Mesenchymal stem cell (in vitro differentiated cells and primary cell): Measurements from ENCODE around the gene CASQ1.

Source experiments
- DNase-seq: peaks from one replicate; pipeline ENCODE4 v3.0.0-alpha.2; 2013
- H2AFZ ChIP-seq: one replicate; pipeline ENCODE4 v1.6.1; 2013; ENCODE audit warnings: low read depth, mild to moderate bottlenecking, control low read depth, inconsistent platforms, low read length, moderate library complexity
- H2AK5ac ChIP-seq: 2 replicates; pipeline ENCODE4 v1.6.1; 2013; ENCODE audit warnings: low read length, moderate library complexity, mild to moderate bottlenecking, inconsistent platforms; ENCODE audit not compliant: severe bottlenecking
- H2BK120ac ChIP-seq: one replicate; pipeline ENCODE4 v1.6.1; 2013; ENCODE audit warnings: low read depth, mild to moderate bottlenecking, inconsistent platforms, low read length, moderate library complexity
- H2BK12ac ChIP-seq, 2 experiments: one replicate each; pipeline ENCODE4 v1.6.1; 2013; ENCODE audit warnings: inconsistent platforms in 2 of 2, low read length in 2 of 2, mild to moderate bottlenecking in 2 of 2, moderate library complexity in 2 of 2, control low read depth in 1 of 2
- H2BK15ac ChIP-seq: one replicate; pipeline ENCODE4 v1.6.1; 2013; ENCODE audit warnings: mild to moderate bottlenecking, low read depth, inconsistent platforms; ENCODE audit not compliant: poor library complexity, severe bottlenecking
- H2BK5ac ChIP-seq: 2 replicates; pipeline ENCODE4 v1.6.1; 2013; ENCODE audit warnings: low read depth, mild to moderate bottlenecking, low read length, control low read depth, inconsistent platforms; ENCODE audit not compliant: poor library complexity, severe bottlenecking
- H3K14ac ChIP-seq, 2 experiments: one replicate each; pipeline ENCODE4 v1.6.1; 2013; ENCODE audit warnings: inconsistent platforms in 2 of 2, low read length in 2 of 2, control low read depth in 1 of 2, mild to moderate bottlenecking in 1 of 2, moderate library complexity in 1 of 2
- H3K18ac ChIP-seq, 2 experiments: one replicate each; pipeline ENCODE4 v1.6.1; 2013; ENCODE audit warnings: inconsistent platforms in 2 of 2, low read length in 2 of 2, control low read depth in 1 of 2, low read depth in 1 of 2, mild to moderate bottlenecking in 1 of 2
- H3K23ac ChIP-seq, 2 experiments: one replicate each; pipeline ENCODE4 v1.6.1; 2013; ENCODE audit warnings: inconsistent platforms in 2 of 2, low read length in 2 of 2, mild to moderate bottlenecking in 2 of 2, moderate library complexity in 2 of 2, control low read depth in 1 of 2
- H3K27ac ChIP-seq: 2 replicates; pipeline ENCODE4 v1.5.1; 2013; ENCODE audit warnings: mild to moderate bottlenecking, moderate library complexity, low read length, control low read depth, inconsistent platforms; ENCODE audit not compliant: poor library complexity, severe bottlenecking
- H3K27me3 ChIP-seq, 2 experiments: 2 replicates each; pipeline versions ENCODE4 v1.6.1 to v1.7.0; 2013; ENCODE audit warnings: low read length in 2 of 2, mild to moderate bottlenecking in 2 of 2, moderate library complexity in 2 of 2, control low read depth in 1 of 2, inconsistent platforms in 1 of 2; ENCODE audit not compliant: control insufficient read depth in 1 of 2, insufficient read depth in 1 of 2
- H3K36me3 ChIP-seq, 2 experiments: 2 replicates each; pipeline versions ENCODE4 v1.6.1 to v1.7.0; 2013; ENCODE audit warnings: low read length in 2 of 2, control low read depth in 1 of 2, inconsistent platforms in 1 of 2, low read depth in 1 of 2, mild to moderate bottlenecking in 1 of 2; ENCODE audit not compliant: insufficient read depth in 2 of 2, control insufficient read depth in 1 of 2
- H3K4ac ChIP-seq, 2 experiments: one replicate each; pipeline ENCODE4 v1.6.1; 2013; ENCODE audit warnings: inconsistent platforms in 2 of 2, low read length in 2 of 2, mild to moderate bottlenecking in 2 of 2, moderate library complexity in 2 of 2, control low read depth in 1 of 2, low read depth in 1 of 2
- H3K4me1 ChIP-seq: 2 replicates; pipeline ENCODE4 v1.6.1; 2013; ENCODE audit warnings: low read depth, low read length, control low read depth; ENCODE audit not compliant: control insufficient read depth, insufficient read depth
- H3K4me2 ChIP-seq: 2 replicates; pipeline ENCODE4 v1.6.1; 2013; ENCODE audit warnings: low read length, mild to moderate bottlenecking, inconsistent platforms; ENCODE audit not compliant: poor library complexity, severe bottlenecking
- H3K4me3 ChIP-seq, 2 experiments: 2 replicates each; pipeline versions ENCODE4 v1.5.1 to v1.7.0; 2013; ENCODE audit warnings: low read length in 2 of 2, mild to moderate bottlenecking in 2 of 2, control low read depth in 1 of 2, low read depth in 1 of 2; ENCODE audit not compliant: insufficient read depth in 1 of 2
- H3K79me1 ChIP-seq: replicated peaks from 2 replicates; pipeline ENCODE4 v1.6.1; 2013; ENCODE audit warnings: mild to moderate bottlenecking, control low read depth, low read length, inconsistent platforms; ENCODE audit not compliant: poor library complexity, severe bottlenecking
- H3K9ac ChIP-seq: 2 replicates; pipeline ENCODE4 v1.7.0; 2013; ENCODE audit warnings: mild to moderate bottlenecking, low read length, moderate library complexity
- H3K9me3 ChIP-seq: 2 replicates; pipeline ENCODE4 v1.7.0; 2013; ENCODE audit warnings: mild to moderate bottlenecking, low read length; ENCODE audit not compliant: control insufficient read depth
- H4K8ac ChIP-seq: one replicate; pipeline ENCODE4 v1.6.1; 2013; ENCODE audit warnings: inconsistent platforms, mild to moderate bottlenecking, low read length, moderate library complexity
- H4K91ac ChIP-seq: one replicate; pipeline ENCODE4 v1.6.1; 2013; ENCODE audit warnings: mild to moderate bottlenecking, low read length, inconsistent platforms
- WGBS: methylation state at CpG from one replicate; pipeline ENCODE4 v1.1.7; 2013; ENCODE audit warnings: mixed read lengths; 5-methylcytosine and 5-hydroxymethylcytosine counted together

Gene CASQ1

GRCh38 chr1:160178731-160179130, 11.6 kb upstream of the CASQ1 start:
- DNase-seq = no peak
- Histone ChIP-seq H3K4me3 (no peak overlapping the region), H2AFZ (no peak overlapping the region), H3K36me3 (no peaks in the 10 kb centered on the region), H4K91ac (no peak overlapping the region), H3K4ac (no peak overlapping the region), H2BK12ac (no peak overlapping the region), H3K27me3 (peaks cover 32 to 41% of the 10 kb centered on the region in 2 experiments), H3K9me3 (no peaks in the 10 kb centered on the region), H3K14ac (no peak overlapping the region), H3K4me2 (no peak overlapping the region), H3K9ac (no peak overlapping the region), H2BK15ac (no peak overlapping the region), H4K8ac (no peak overlapping the region), H2AK5ac (no peak overlapping the region), H2BK120ac (no peak overlapping the region), H3K18ac (no peak overlapping the region), H3K79me1 (no peaks in the 10 kb centered on the region), H2BK5ac (no peak overlapping the region), H3K27ac (no peak overlapping the region), H3K4me1 (no peaks in the 10 kb centered on the region), H3K23ac (no peak overlapping the region)
- WGBS = 100% methylated on average over 2 of the region's 2 CpGs

- Histone ChIP-seq H2BK5ac (no peak overlapping the region), H3K27me3 (peaks cover 26 to 35% of the 10 kb centered on the region in 2 experiments), H3K9me3 (no peaks in the 10 kb centered on the region), H3K4ac (no peak overlapping the region), H4K91ac (no peak overlapping the region), H4K8ac (no peak overlapping the region), H3K23ac (no peak overlapping the region), H3K4me2 (no peak overlapping the region), H2AFZ (no peak overlapping the region), H3K4me1 (no peaks in the 10 kb centered on the region), H3K36me3 (no peaks in the 10 kb centered on the region), H2BK12ac (no peak overlapping the region), H3K27ac (no peak overlapping the region), H3K18ac (no peak overlapping the region), H3K9ac (no peak overlapping the region), H3K79me1 (no peaks in the 10 kb centered on the region), H3K14ac (no peak overlapping the region), H3K4me3 (no peak overlapping the region), H2BK120ac (no peak overlapping the region), H2AK5ac (no peak overlapping the region), H2BK15ac (no peak overlapping the region)
- 95% methylated on average over 3 of the region's 4 CpGs for WGBS
- DNase-seq = no peak
Measured at GRCh38 chr1:160179336-160179735, 11.0 kb upstream of the CASQ1 start.

GRCh38 chr1:160186246-160186645, 4.1 kb upstream of the CASQ1 start:
- no peaks in the 10 kb centered on the region for H3K79me1 ChIP-seq
- H2BK12ac ChIP-seq = no peak overlapping the region
- H3K36me3 ChIP-seq = no peaks in the 10 kb centered on the region
- WGBS = 95% methylated on average over 7 of the region's 7 CpGs
- H3K27me3 ChIP-seq = peaks cover 34 to 48% of the 10 kb centered on the region in 2 experiments
- no peak for DNase-seq
- H3K9ac ChIP-seq = no peak overlapping the region
- no peak overlapping the region for H2BK15ac ChIP-seq
- no peak overlapping the region for H3K18ac ChIP-seq
- no peaks in the 10 kb centered on the region for H3K9me3 ChIP-seq
- no peak overlapping the region for H2BK120ac ChIP-seq
- no peak overlapping the region for H3K4me2 ChIP-seq
- H2BK5ac ChIP-seq = no peak overlapping the region
- H3K4me1 ChIP-seq = peaks cover 4% of the 10 kb centered on the region
- H3K23ac ChIP-seq = no peak overlapping the region
- H4K91ac ChIP-seq = no peak overlapping the region
- H2AFZ ChIP-seq = peak overlapping the region; percentile 16
- H2AK5ac ChIP-seq = no peak overlapping the region
- H3K14ac ChIP-seq = no peak overlapping the region
- no peak overlapping the region for H3K4ac ChIP-seq
- H4K8ac ChIP-seq = no peak overlapping the region
- no peak overlapping the region for H3K27ac ChIP-seq
- H3K4me3 ChIP-seq = no peak overlapping the region

GRCh38 chr1:160186729-160187128, 3.6 kb upstream of the CASQ1 start:
- no peaks in the 10 kb centered on the region for H3K36me3 ChIP-seq
- H2BK5ac ChIP-seq = no peak overlapping the region
- no peak overlapping the region for H3K23ac ChIP-seq
- H3K4ac ChIP-seq = no peak overlapping the region
- no peaks in the 10 kb centered on the region for H3K79me1 ChIP-seq
- no peak overlapping the region for H2AFZ ChIP-seq
- H3K14ac ChIP-seq = no peak overlapping the region
- H3K9me3 ChIP-seq = no peaks in the 10 kb centered on the region
- no peak overlapping the region for H2AK5ac ChIP-seq
- peaks cover 5% of the 10 kb centered on the region for H3K4me1 ChIP-seq
- H3K27me3 ChIP-seq = peaks cover 32 to 44% of the 10 kb centered on the region in 2 experiments
- no peak overlapping the region for H4K8ac ChIP-seq
- H2BK120ac ChIP-seq = no peak overlapping the region
- WGBS = 80% methylated on average over 2 of the region's 2 CpGs
- H3K18ac ChIP-seq = no peak overlapping the region
- H2BK12ac ChIP-seq = no peak overlapping the region
- no peak overlapping the region for H3K9ac ChIP-seq
- H3K4me3 ChIP-seq = no peak overlapping the region
- H3K4me2 ChIP-seq = no peak overlapping the region
- H2BK15ac ChIP-seq = no peak overlapping the region
- H3K27ac ChIP-seq = no peak overlapping the region
- no peak for DNase-seq
- H4K91ac ChIP-seq = no peak overlapping the region
